GM21529 (cell line): ENCODE results near the gene C1orf52.

ENCODE experiments used
- ATAC-seq: cut with Tn5 transposase; IDR thresholded peaks from one replicate; pipeline ENCODE4 v1.9.1; 2021; ENCODE audit not compliant: unreplicated experiment

Gene C1orf52

GRCh38 chr1:85237613-85238012 is 21.8 kb downstream of the C1orf52 start:
- no peak for ATAC-seq

- ATAC-seq, result no peak
Measured at GRCh38 chr1:85230305-85230977, 29.0 kb downstream of the C1orf52 start.

GRCh38 chr1:85229574-85230097 is 29.8 kb downstream of the C1orf52 start:
- ATAC-seq, result no peak

DNA sequence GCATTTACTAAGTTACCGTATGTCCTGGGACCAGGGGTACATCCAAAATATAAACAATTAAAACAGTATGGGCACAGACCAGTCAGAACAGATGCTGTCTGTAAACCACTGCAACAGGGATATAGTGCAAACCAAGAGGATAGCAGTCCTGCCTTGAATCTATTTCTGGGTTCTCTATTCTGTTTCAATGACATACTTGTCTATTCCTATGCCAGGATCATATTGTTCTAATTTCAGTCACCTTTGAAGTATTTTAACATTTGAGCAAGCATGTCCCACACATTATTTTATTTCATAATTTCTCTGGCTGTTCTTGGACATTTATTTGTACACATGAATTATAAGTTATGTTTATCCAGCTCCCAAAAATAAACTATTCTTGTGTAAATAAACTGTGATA is 30.5 kb downstream of the C1orf52 start:
- no peak for ATAC-seq

DNA sequence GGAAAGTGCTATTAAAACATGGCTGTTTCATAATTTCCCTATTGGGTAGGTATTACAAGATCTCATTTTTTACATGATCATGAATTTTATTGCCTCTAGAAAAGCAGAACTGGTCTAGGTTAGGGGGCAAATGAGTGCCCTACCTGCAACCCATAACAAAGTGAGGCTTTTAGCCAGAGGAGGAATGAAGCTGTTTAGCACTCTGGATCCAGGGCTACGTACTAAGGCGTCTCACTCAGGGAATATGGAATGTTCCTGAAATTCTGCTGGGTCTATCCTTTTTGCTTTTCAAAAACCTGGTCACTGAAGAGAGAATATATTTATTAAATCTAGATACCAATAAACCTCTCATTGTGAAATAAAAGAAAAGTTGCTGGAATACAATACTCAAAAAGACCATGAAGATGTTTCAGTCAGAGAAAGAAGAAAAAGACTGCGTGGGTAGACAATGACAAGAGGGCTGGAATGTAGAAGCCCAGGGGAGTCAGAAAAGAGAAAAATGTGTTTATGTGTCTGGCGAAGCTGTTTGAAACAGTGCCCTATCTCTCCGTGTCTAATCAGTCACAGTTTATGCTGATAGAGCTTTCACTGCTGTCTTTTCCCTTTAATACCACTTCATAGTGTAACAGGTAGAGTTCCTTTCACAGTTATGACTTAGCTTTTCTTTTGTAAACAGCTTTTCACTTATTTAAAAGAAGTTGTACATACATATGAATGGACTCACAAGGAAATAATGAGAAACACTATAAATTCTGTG is 33.7 kb downstream of the C1orf52 start:
- ATAC-seq, result no peak

GRCh38 chr1:85224734-85225623 is 34.5 kb downstream of the C1orf52 start:
- no peak for ATAC-seq

DNA sequence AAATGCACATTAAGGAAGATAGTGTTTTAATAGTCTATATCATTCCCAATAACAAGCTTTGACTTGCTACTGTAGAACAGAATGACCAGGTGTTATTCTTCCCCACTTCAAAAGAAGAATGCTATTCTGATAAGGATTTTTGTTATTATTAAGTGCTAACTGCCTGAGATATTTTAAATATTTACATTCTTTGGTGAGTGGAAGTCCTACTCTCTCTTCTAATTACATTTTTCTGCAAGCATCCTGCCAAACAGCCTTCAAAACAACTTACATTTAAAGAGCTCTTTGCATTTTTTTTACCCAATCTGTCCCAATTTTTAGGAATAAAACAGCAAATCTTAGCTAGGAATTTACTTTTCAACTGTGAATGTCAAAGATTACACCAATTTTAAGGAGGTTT is 35.2 kb downstream of the C1orf52 start:
- no peak for ATAC-seq

GRCh38 chr1:85223334-85223733 is 36.1 kb downstream of the C1orf52 start:
- no peak for ATAC-seq

- ATAC-seq, result no peak
Measured at GRCh38 chr1:85220756-85221201, 38.7 kb downstream of the C1orf52 start.

DNA sequence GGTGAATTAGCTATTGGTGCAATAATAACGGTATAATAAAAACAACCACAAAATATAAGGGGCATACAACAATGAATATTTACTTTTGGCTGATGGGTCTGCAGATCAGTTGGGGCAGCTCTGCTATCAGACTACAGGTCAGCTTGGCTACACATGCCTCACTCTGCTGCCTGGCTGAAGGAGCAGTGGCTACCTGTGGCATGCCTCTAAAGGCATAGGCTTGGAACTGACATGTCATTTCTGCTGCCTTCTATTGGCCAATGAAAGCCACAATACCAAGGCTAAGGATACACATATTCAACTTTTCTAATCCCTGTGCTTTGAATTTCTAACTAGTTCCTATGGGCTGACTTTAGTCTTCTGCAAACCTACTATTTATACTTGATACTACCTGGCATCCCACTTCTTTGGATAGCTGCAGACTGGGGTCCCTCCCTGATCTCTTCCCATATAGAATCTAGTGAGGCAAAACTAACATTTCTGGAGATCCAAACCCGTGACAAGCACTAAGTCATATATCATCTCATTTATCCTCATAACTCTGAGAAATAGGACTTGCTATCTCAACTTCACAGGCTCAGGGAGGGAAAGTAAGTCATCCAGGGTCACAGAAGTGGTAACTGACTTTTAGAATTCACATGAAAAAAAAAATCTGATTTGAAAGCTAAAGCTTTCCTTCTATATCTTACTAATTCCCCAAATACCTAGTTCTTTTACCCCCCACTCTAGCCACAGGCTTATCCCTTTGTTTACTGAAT is 39.4 kb downstream of the C1orf52 start:
- ATAC-seq, result no peak

- ATAC-seq, result no peak
Measured at GRCh38 chr1:85216697-85217096, 42.8 kb downstream of the C1orf52 start.

GRCh38 chr1:85214654-85215053 is 44.8 kb downstream of the C1orf52 start:
- no peak for ATAC-seq

GRCh38 chr1:85208488-85208887 is 51.0 kb downstream of the C1orf52 start:
- ATAC-seq, result no peak

DNA sequence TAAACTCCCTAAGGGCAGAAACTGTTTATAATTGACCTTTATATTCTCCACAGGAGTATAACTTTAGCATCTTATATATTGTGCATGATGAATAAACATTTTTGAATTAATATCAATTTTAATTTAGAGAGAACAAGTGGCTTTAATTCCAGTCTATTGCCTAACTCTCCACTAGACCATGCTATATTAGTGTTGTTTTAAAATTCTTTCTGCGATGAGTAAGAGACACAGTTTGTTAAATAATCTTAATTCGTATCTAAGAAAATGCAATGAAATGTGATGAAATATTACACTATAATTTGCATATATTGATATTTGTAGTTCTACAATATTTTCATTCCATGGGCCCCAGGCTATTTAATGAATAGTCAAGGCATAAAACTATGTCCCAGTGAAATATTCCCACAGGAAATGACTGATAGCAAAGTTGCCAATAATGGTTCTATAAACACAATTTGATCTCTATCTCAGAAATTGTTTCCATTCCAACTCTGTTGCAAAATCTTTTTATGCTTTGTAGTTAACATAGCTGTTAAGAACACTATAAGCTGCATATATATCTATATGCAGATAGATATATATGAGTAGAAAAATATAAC is 55.8 kb downstream of the C1orf52 start:
- ATAC-seq, result no peak

DNA sequence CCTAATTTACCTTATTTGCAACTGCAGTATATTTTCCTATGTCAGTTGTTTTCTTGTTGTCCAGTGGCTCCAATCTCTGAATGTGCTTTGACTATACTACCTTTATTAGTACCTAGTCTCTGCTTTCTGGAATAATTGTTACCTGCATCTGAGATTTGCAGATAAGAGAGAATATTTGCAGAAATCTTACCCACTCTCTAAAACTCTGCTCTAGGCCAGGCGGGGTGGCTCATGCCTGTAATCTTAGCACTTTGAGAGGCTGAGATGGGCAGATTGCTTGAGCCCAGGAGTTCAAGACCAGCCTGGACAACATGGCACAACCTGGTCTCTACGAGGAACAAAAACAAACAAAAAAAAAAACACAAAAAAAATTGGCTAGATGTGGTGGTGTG is 56.6 kb downstream of the C1orf52 start:
- no peak for ATAC-seq

- ATAC-seq, result no peak
Measured at GRCh38 chr1:85202092-85202863, 57.2 kb downstream of the C1orf52 start.

DNA sequence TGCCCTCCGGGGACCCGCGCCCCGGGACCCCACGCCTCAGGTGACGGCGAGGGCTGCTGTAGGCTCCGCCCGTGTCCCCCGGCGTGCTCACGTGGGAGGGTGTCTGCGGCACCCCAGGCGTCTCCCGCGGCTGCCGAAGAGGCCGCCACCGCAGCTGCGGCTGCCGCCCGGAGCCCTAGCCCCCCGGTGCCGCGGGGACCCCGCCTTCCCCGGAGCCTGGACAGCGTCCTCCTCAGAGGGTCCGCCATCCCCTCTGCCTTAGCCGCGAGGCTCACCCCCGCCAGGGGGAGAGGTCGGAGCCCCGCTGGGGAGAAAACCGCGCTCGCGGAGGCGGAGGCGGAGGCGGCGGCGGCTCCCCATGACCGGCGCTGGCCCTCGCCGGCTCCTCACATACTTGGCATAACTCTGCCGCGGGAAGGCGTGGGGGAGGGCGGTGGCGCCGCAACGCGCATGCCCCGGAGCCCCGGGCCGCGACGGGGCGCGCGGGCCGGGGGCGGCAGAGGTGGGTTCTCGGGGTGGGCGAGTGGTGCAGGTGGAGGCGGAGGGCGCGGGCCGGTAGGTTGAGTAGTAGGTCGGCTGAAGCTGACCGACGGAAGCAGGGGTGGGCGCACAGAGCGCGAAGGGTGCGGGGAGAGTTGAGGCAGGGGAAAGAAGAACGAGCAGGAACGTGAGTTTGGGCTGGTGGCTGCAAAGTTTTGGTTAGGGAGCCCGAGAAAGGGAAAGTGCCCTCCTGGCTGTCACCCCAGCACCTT is 57.9 kb downstream of the C1orf52 start:
- peak; percentile 44 for ATAC-seq

GRCh38 chr1:85200463-85201339 is 58.8 kb downstream of the C1orf52 start, which contains the start of gene SYDE2:
TSS of gene SYDE2 (minus strand) at chr1:85201016. CDS start at chr1:85200996, 20 bp downstream.
- ATAC-seq, result peak; percentile 70
